CD14-positive monocyte (primary cell): Measurements from ENCODE around the gene KCNAB1. TPM values are rescaled to one million over a fixed set of nuclear protein-coding genes. Genes with fewer than 3 reads are reported as not detected.

ENCODE experiments used
- DNase-seq, 3 donors: peaks; one replicate each; pipeline ENCODE4 v3.0.0-alpha.2; 2011 to 2022
- H2AFZ ChIP-seq: 2 replicates; pipeline ENCODE4 v1.6.0; 2012; ENCODE audit warnings: mild to moderate bottlenecking, low read depth, low read length, inconsistent platforms; ENCODE audit not compliant: insufficient read depth, poor library complexity, severe bottlenecking
- H3K27ac ChIP-seq, 2 donors: 1 replicate in 1 of 2; 2 replicates in 1 of 2; pipeline ENCODE4 v1.5.1; 2012 to 2013; ENCODE audit warnings: low read length in 2 of 2, control low read depth in 1 of 2, inconsistent platforms in 1 of 2, low read depth in 1 of 2, mild to moderate bottlenecking in 1 of 2
- H3K27me3 ChIP-seq, 2 donors: one replicate each; pipeline versions ENCODE4 v1.6.0 to v1.6.1; 2011 to 2013; ENCODE audit warnings: low read length in 2 of 2; ENCODE audit not compliant: control insufficient read depth in 2 of 2, insufficient read depth in 2 of 2
- H3K36me3 ChIP-seq, 2 donors: replicated peaks in 1 of 2; 1 replicate in 1 of 2; 2 replicates in 1 of 2; pipeline versions ENCODE4 v1.5.1 to v1.6.1; 2012 to 2013; ENCODE audit warnings: low read length in 2 of 2, control low read depth in 1 of 2, inconsistent platforms in 1 of 2, mild to moderate bottlenecking in 1 of 2; ENCODE audit not compliant: insufficient read depth in 2 of 2, control insufficient read depth in 1 of 2
- H3K4me1 ChIP-seq, 2 donors: 1 replicate in 1 of 2; 2 replicates in 1 of 2; pipeline versions ENCODE4 v1.5.1 to v1.6.1; 2012 to 2013; ENCODE audit warnings: low read length in 2 of 2, control low read depth in 1 of 2, inconsistent platforms in 1 of 2, mild to moderate bottlenecking in 1 of 2, moderate library complexity in 1 of 2; ENCODE audit not compliant: insufficient read depth in 2 of 2, control insufficient read depth in 1 of 2
- H3K4me2 ChIP-seq: replicated peaks from 2 replicates; pipeline ENCODE3; 2012; ENCODE audit warnings: low read length, moderate library complexity, mild to moderate bottlenecking; ENCODE audit not compliant: poor library complexity, severe bottlenecking; ENCODE audit errors: extremely low read depth
- H3K4me3 ChIP-seq, 3 experiments: fragments of 200-600 bp in 1 of 3; sonication (generic) in 1 of 3; replicated peaks in 1 of 3; 1 replicate in 2 of 3; 2 replicates in 1 of 3; pipeline ENCODE4 v1.5.1; 2011 to 2013; ENCODE audit warnings: low read length in 3 of 3, mild to moderate bottlenecking in 3 of 3, control low read depth in 2 of 3, low read depth in 2 of 3, inconsistent platforms in 1 of 3, moderate library complexity in 1 of 3
- H3K79me2 ChIP-seq: 2 replicates; pipeline ENCODE4 v1.6.0; 2012; ENCODE audit warnings: mild to moderate bottlenecking, control low read depth, inconsistent platforms, low read length, moderate library complexity; ENCODE audit not compliant: insufficient read depth
- H3K9ac ChIP-seq: 2 replicates; pipeline ENCODE4 v1.6.0; 2017; ENCODE audit warnings: low read length, mild to moderate bottlenecking; ENCODE audit not compliant: insufficient read depth, poor library complexity, severe bottlenecking
- H3K9me3 ChIP-seq, 2 donors: replicated peaks in 1 of 2; 1 replicate in 1 of 2; 2 replicates in 1 of 2; pipeline versions ENCODE4 v1.5.1 to v1.6.1; 2012 to 2013; ENCODE audit warnings: low read length in 2 of 2, control low read depth in 1 of 2; ENCODE audit not compliant: control insufficient read depth in 1 of 2, insufficient read depth in 1 of 2
- H4K20me1 ChIP-seq: 2 replicates; pipeline ENCODE4 v1.6.0; 2012; ENCODE audit warnings: mild to moderate bottlenecking, low read length, control low read depth, moderate library complexity; ENCODE audit not compliant: insufficient read depth
- H3K27ac Mint-ChIP-seq, 7 donors: one replicate each; pipeline ENCODE4 v1.8.0; 2020; ENCODE audit warnings: mild to moderate bottlenecking in 7 of 7, mixed read lengths in 7 of 7, moderate library complexity in 6 of 7, inconsistent platforms in 2 of 7
- H3K27me3 Mint-ChIP-seq, 3 donors: one replicate each; pipeline ENCODE4 v1.8.0; 2021 to 2022; ENCODE audit warnings: low read depth in 3 of 3, mild to moderate bottlenecking in 3 of 3, mixed read lengths in 3 of 3, moderate library complexity in 3 of 3, inconsistent platforms in 1 of 3
- H3K36me3 Mint-ChIP-seq, 2 donors: one replicate each; pipeline ENCODE4 v1.8.0; 2020; ENCODE audit warnings: mixed read lengths in 2 of 2, inconsistent platforms in 1 of 2, mild to moderate bottlenecking in 1 of 2
- H3K4me1 Mint-ChIP-seq: one replicate; pipeline ENCODE4 v1.8.0; 2020; ENCODE audit warnings: mild to moderate bottlenecking, mixed read lengths
- H3K4me3 Mint-ChIP-seq, 2 donors: one replicate each; pipeline ENCODE4 v1.8.0; 2020; ENCODE audit warnings: mild to moderate bottlenecking in 2 of 2, mixed read lengths in 2 of 2, moderate library complexity in 1 of 2
- H3K9me3 Mint-ChIP-seq, 7 donors: one replicate each; pipeline ENCODE4 v1.8.0; 2020 to 2022; ENCODE audit warnings: mixed read lengths in 7 of 7, mild to moderate bottlenecking in 6 of 7, moderate library complexity in 6 of 7, inconsistent platforms in 2 of 7
- WGBS: methylation state at CpG from one replicate; pipeline ENCODE4 v1.1.5; 2013; ENCODE audit warnings: missing lambda C conversion rate; ENCODE audit not compliant: insufficient coverage; 5-methylcytosine and 5-hydroxymethylcytosine counted together
- intact Hi-C, 2 donors: fragments of 100-400 bp; cut with micrococcal nuclease; formaldehyde crosslinking; loops; one replicate each; pipeline versions ENCODE4 v1.15.0 to v1.15.1; 2023
- polyA plus RNA-seq, 3 donors: library from polyadenylated mRNA; depleted of rRNA in 1 of 3; unstranded in 2 of 3; stranded (reverse) in 1 of 3; fragments of 300-500 nt in 2 of 3; fragments of >200 nt in 1 of 3; fragmentation: Illumina TruSeq in 2 of 3; gene quantifications; 1 replicate in 2 of 3; 2 replicates in 1 of 3; pipeline ENCODE4 v1.2.3, GENCODE V29; 2012 to 2021
- TF ChIP-seq, protein P1 (sequence below): fragments of 200-600 bp; IDR thresholded peaks from one replicate; pipeline ENCODE4 v1.8.0; 2022; ENCODE audit warnings: antibody characterized with exemption, mild to moderate bottlenecking

Gene KCNAB1
- polyA plus RNA-seq, 3 donors, result 0.08 to 0.14 TPM; not detected in 1

DNA sequence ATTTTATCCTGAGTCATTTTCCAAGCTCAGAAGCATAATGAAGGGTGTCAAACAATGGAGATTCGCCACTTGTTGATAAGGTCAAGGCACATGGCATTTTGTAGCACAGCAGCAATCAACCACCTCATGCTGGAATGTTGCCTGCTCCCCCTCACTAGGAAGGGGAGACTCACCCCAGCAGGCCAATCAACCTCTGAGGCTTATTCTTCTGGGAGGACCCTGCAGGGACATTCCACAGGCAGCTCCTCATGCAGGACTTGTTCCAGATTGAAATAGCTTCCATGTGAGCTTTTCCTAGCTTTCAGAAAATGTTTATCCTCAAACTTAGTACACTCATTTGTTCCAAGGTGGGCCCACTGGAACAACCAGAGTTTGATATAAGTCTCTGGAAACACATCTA is 356.9 kb downstream of the KCNAB1 start:
- Histone ChIP-seq H2AFZ (no peak overlapping the region), H3K9ac (no peak overlapping the region), H3K4me3 (no peak overlapping the region), H3K4me1 (no peaks in the 10 kb centered on the region), H3K27me3 (no peaks in the 10 kb centered on the region), H3K27ac (no peak overlapping the region), H4K20me1 (no peaks in the 10 kb centered on the region), H3K9me3 (no peaks in the 10 kb centered on the region), H3K79me2 (no peaks in the 10 kb centered on the region), H3K36me3 (no peaks in the 10 kb centered on the region), H3K4me2 (no peak overlapping the region)
- Mint-ChIP-seq H3K4me3 (no peak overlapping the region), H3K27me3 (peaks cover 3 to 6% (median 4%) of the 10 kb centered on the region in 3 donors), H3K9me3 (no peaks in the 10 kb centered on the region), H3K36me3 (no peaks in the 10 kb centered on the region), H3K27ac (no peak overlapping the region), H3K4me1 (peaks cover 2% of the 10 kb centered on the region)
- no peak for DNase-seq
- intact Hi-C loops, result no loop called here
- WGBS, result no CpG with 5 or more reads among the region's 1 CpG
- TF ChIP-seq, protein P1, sequence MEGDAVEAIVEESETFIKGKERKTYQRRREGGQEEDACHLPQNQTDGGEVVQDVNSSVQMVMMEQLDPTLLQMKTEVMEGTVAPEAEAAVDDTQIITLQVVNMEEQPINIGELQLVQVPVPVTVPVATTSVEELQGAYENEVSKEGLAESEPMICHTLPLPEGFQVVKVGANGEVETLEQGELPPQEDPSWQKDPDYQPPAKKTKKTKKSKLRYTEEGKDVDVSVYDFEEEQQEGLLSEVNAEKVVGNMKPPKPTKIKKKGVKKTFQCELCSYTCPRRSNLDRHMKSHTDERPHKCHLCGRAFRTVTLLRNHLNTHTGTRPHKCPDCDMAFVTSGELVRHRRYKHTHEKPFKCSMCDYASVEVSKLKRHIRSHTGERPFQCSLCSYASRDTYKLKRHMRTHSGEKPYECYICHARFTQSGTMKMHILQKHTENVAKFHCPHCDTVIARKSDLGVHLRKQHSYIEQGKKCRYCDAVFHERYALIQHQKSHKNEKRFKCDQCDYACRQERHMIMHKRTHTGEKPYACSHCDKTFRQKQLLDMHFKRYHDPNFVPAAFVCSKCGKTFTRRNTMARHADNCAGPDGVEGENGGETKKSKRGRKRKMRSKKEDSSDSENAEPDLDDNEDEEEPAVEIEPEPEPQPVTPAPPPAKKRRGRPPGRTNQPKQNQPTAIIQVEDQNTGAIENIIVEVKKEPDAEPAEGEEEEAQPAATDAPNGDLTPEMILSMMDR, result no peak

DNA sequence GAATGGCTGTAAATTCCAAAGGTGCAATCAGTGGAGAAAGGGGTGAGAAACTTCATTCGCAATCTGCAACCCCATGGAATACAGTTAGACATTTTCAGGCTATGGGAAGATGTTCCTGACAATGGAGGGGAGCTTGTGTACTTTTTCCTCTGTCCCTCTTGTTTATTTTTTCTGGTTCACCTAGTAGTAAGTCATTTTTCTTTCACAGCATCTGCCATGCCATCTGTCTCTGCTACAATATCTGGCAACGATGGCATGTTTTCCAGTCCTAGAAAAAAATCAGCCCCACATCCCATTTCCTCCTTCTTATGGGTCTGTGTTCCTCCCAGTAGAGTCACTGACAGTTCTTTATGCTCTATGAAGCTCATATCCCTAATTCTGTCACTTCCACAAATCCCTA is 358.5 kb downstream of the KCNAB1 start:
- Histone ChIP-seq H3K79me2 (no peaks in the 10 kb centered on the region), H4K20me1 (no peaks in the 10 kb centered on the region), H3K27me3 (no peaks in the 10 kb centered on the region), H3K4me3 (no peak overlapping the region), H3K27ac (no peak overlapping the region), H3K4me1 (peaks cover 10 to 12% of the 10 kb centered on the region in 2 donors), H3K4me2 (no peak overlapping the region), H3K9ac (no peak overlapping the region), H3K36me3 (no peaks in the 10 kb centered on the region), H3K9me3 (no peaks in the 10 kb centered on the region), H2AFZ (no peak overlapping the region)
- WGBS, result 94% methylated on average over 2 of the region's 2 CpGs
- TF ChIP-seq, protein P1, result no peak
- no peaks in the 10 kb centered on the region for H3K36me3 Mint-ChIP-seq
- no peak overlapping the region for H3K27ac Mint-ChIP-seq
- peaks cover 3 to 6% (median 4%) of the 10 kb centered on the region in 3 donors for H3K27me3 Mint-ChIP-seq
- DNase-seq, result no peak
- intact Hi-C loops, result no loop called here
- H3K9me3 Mint-ChIP-seq, result no peaks in the 10 kb centered on the region
- peaks cover 13% of the 10 kb centered on the region for H3K4me1 Mint-ChIP-seq
- H3K4me3 Mint-ChIP-seq, result no peak overlapping the region
